ENCODE results near the gene VGLL2. TPM values are rescaled to one million over a fixed set of nuclear protein-coding genes. Genes with fewer than 3 reads are reported as not detected.

Gene VGLL2
- total and polyA plus RNA-seq, 7 donors = not detected

DNA sequence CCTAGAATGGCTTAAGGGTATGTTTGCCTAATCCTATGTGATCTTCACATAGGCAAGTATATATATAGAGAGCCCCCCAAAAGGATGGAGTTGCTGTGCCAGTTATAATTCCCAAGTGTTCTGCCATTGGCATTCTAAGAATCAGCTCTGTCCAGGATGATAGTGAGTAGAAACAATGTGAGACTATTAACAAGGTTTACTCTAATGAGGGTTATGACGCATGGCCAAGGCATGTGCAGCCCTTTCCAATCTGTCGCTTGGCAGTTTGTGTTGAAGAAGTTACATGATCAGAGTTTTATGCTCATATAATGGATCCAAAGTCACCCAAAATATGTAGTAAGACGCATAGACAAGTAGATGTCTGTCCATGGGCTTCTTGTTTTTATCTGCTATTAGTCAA lies 33.6 kb downstream of the VGLL2 start:
- no peaks in the 10 kb centered on the region for H3K27me3 ChIP-seq
- H3K9me3 ChIP-seq = no peaks in the 10 kb centered on the region
- intact Hi-C loops (cut with DNase I) = no loop called here
- no peaks in the 10 kb centered on the region for H3K4me1 ChIP-seq
- no peak overlapping the region for H3K27ac ChIP-seq
- DNase-seq = no peak
- TF ChIP-seq POLR2A (IDR thresholded peaks at IDR 0.05) (no peak), EP300 (IDR thresholded peaks at IDR 0.05) (no peak), POLR2AphosphoS5 (IDR thresholded peaks at IDR 0.05) (no peak)
- TF ChIP-seq, protein P1, sequence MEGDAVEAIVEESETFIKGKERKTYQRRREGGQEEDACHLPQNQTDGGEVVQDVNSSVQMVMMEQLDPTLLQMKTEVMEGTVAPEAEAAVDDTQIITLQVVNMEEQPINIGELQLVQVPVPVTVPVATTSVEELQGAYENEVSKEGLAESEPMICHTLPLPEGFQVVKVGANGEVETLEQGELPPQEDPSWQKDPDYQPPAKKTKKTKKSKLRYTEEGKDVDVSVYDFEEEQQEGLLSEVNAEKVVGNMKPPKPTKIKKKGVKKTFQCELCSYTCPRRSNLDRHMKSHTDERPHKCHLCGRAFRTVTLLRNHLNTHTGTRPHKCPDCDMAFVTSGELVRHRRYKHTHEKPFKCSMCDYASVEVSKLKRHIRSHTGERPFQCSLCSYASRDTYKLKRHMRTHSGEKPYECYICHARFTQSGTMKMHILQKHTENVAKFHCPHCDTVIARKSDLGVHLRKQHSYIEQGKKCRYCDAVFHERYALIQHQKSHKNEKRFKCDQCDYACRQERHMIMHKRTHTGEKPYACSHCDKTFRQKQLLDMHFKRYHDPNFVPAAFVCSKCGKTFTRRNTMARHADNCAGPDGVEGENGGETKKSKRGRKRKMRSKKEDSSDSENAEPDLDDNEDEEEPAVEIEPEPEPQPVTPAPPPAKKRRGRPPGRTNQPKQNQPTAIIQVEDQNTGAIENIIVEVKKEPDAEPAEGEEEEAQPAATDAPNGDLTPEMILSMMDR (IDR thresholded peaks at IDR 0.05) = no peak
- no peaks in the 10 kb centered on the region for H3K36me3 ChIP-seq
- WGBS, 2 donors = 93 to 94% methylated on average over 3 of the region's 3 CpGs
- no peak overlapping the region for H3K4me3 ChIP-seq

DNA sequence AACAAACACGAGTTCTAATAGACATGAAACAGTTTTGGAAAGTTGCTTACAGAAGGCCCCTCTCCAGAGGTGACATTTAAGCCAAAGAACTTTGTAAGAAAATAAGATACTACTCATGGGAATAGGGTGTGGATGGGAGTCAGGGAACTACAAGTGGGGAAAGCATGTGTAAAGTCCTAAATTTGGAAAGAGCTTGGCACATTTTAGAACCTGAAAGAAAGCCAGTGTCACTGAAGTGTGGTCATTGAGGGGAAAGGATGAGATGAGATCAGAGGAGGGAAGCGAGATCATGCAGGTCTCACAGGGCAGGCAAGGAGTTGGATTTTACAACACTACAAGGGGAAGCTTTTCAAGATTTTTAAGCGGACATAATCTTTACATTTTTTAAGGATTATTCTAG lies 38.0 kb downstream of the VGLL2 start:
- no peak for DNase-seq
- Histone ChIP-seq H3K4me1 (no peaks in the 10 kb centered on the region), H3K36me3 (no peaks in the 10 kb centered on the region), H3K27ac (no peak overlapping the region), H3K4me3 (no peak overlapping the region), H3K9me3 (no peaks in the 10 kb centered on the region), H3K27me3 (no peaks in the 10 kb centered on the region)
- WGBS, 2 donors = 77 to 83% methylated on average over 3 of the region's 3 CpGs
- TF ChIP-seq POLR2AphosphoS5 (IDR thresholded peaks at IDR 0.05) (no peak), EP300 (IDR thresholded peaks at IDR 0.05) (no peak)
- intact Hi-C loops (cut with DNase I) = no loop called here

DNA sequence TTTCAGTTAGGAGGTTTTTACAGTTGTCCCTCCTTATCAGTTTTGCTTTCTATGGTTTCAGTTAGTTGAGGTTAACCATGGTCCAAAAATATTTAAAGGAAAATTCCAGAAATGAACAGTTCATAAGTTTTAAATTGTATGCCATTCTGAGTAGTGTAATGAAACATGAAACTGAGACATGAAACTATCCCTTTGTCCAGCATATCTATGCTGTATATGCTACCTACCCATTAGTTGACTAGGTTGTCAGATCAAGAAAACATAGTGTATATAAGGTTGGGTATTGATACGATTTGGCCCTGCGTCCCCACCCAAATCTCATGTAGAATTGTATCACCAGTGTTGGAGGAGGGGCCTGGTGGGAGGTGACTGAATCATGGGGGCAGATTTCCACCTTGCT lies 39.1 kb downstream of the VGLL2 start:
- Histone ChIP-seq H3K4me1 (no peaks in the 10 kb centered on the region), H3K27ac (no peak overlapping the region), H3K9me3 (no peaks in the 10 kb centered on the region), H3K27me3 (no peaks in the 10 kb centered on the region), H3K4me3 (no peak overlapping the region), H3K36me3 (no peaks in the 10 kb centered on the region)
- no peak for DNase-seq
- intact Hi-C loops (cut with DNase I) = no loop called here
- no peak for TF ChIP-seq EP300 (IDR thresholded peaks at IDR 0.05)
- no peak for TF ChIP-seq POLR2A (IDR thresholded peaks at IDR 0.05)
- TF ChIP-seq, protein P1 (IDR thresholded peaks at IDR 0.05) = no peak
- no peak for TF ChIP-seq POLR2AphosphoS5 (IDR thresholded peaks at IDR 0.05)
- 91 to 92% methylated on average over 2 of the region's 2 CpGs for WGBS, 2 donors

DNA sequence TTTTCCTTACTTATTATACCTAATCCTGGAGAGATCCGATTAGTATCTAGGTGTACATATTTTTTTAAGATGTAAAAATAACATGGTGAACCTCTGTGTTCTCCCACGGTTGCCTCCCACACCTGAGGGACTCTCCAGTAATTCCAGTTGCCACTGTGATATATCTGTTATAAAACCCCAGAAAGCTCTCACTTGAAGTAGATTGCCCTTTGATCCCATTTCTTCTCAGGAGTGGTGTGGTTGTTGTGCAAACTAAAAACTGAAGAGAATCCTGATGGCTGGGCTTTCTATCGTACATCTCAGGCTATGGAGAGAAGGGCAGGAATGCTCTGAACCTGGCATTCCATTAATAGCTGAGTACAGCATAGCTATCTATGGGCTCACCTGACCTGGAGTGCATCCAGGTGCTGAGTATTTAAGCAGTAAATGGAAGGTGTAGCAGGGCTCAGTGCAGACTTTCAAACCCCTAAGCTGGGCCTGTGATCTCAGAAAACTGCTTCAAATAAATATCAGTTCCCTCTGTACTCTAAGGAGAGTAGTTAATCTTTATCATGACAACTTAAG lies 41.0 kb downstream of the VGLL2 start:
- Histone ChIP-seq H3K4me1 (no peaks in the 10 kb centered on the region), H3K9me3 (no peaks in the 10 kb centered on the region)
- WGBS, 2 donors = 17 to 72% methylated on average over 3 of the region's 3 CpGs

DNA sequence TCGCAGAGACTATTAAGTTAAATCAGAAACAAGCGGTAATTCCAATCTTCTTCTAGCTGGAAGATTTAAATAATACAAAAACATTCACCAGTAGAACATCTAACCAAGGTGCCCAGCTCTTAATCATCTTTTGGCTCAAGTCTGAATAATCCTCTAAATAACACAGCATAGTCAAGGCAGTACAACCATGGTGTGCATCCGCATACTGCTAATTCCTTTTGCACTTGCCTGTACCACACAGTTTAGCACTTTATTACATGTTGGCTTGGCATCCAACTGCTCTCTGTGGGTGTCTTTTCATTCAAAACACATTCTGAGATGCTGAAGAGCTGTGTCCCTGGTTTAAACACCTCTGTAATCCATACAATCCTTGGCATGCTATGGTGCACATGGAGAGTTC lies 42.3 kb downstream of the VGLL2 start:
- no peaks in the 10 kb centered on the region for H3K36me3 ChIP-seq
- H3K27ac ChIP-seq = no peak overlapping the region
- WGBS, 2 donors = 97 to 98% methylated on average over 3 of the region's 3 CpGs
- intact Hi-C loops (cut with DNase I) = no loop called here
- no peak for TF ChIP-seq POLR2AphosphoS5 (IDR thresholded peaks at IDR 0.05)
- TF ChIP-seq EP300 (IDR thresholded peaks at IDR 0.05) = no peak
- TF ChIP-seq, protein P1 (IDR thresholded peaks at IDR 0.05) = no peak
- no peak for TF ChIP-seq POLR2A (IDR thresholded peaks at IDR 0.05)
- DNase-seq = no peak
- no peaks in the 10 kb centered on the region for H3K4me1 ChIP-seq
- H3K4me3 ChIP-seq = no peak overlapping the region
- no peaks in the 10 kb centered on the region for H3K27me3 ChIP-seq
- H3K9me3 ChIP-seq = no peaks in the 10 kb centered on the region

More for the DNA sequence above, 41.0 kb downstream of the VGLL2 start:
- Histone ChIP-seq H3K4me3 (no peak overlapping the region), H3K27me3 (no peaks in the 10 kb centered on the region), H3K27ac (no peak overlapping the region), H3K36me3 (no peaks in the 10 kb centered on the region)
- TF ChIP-seq POLR2A (IDR thresholded peaks at IDR 0.05) (no peak), EP300 (IDR thresholded peaks at IDR 0.05) (no peak), POLR2AphosphoS5 (IDR thresholded peaks at IDR 0.05) (no peak)
- TF ChIP-seq, protein P1 (IDR thresholded peaks at IDR 0.05) = no peak
- no peak for DNase-seq
- intact Hi-C loops (cut with DNase I) = no loop called here

Data from sigmoid colon (tissue), 7 donors.